ENCODE results near the gene PPP1R13L. TPM values are rescaled to one million over a fixed set of nuclear protein-coding genes. Genes with fewer than 3 reads are reported as not detected.

Gene PPP1R13L
- total RNA-seq, 3 donors from 2014 or later = 21.1 to 36.7 (median 30.8) TPM

GRCh38 chr19:45349430-45349941 lies 55.4 kb downstream of the PPP1R13L start:
- no peaks in the 10 kb centered on the region for H3K4me1 ChIP-seq (ENCODE audit: low read depth)
- H3K36me3 ChIP-seq (ENCODE audit: low read depth) = no peaks in the 10 kb centered on the region
- no peak for ATAC-seq
- intact Hi-C loops (cut with DNase I, micrococcal nuclease) = no loop called here
- no peak for TF ChIP-seq CTCF (IDR thresholded peaks at IDR 0.05)
- no peak overlapping the region for H3K4me3 ChIP-seq
- no peaks in the 10 kb centered on the region for H3K9me3 ChIP-seq
- DNase-seq = no peak

GRCh38 chr19:45349126-45349415 lies 55.8 kb downstream of the PPP1R13L start:
- no peak for ATAC-seq
- no peak for DNase-seq
- H3K4me1 ChIP-seq (ENCODE audit: low read depth) = no peaks in the 10 kb centered on the region
- TF ChIP-seq CTCF (IDR thresholded peaks at IDR 0.05) = no peak
- no peaks in the 10 kb centered on the region for H3K36me3 ChIP-seq (ENCODE audit: low read depth)
- no peak overlapping the region for H3K4me3 ChIP-seq
- H3K9me3 ChIP-seq = no peaks in the 10 kb centered on the region
- intact Hi-C loops (cut with DNase I, micrococcal nuclease) = no loop called here

GRCh38 chr19:45348367-45349125 lies 56.3 kb downstream of the PPP1R13L start:
- intact Hi-C loops (cut with DNase I, micrococcal nuclease) = no loop called here
- no peak for TF ChIP-seq CTCF (IDR thresholded peaks at IDR 0.05)

GRCh38 chr19:45347570-45348366 lies 57.1 kb downstream of the PPP1R13L start:
- H3K36me3 ChIP-seq (ENCODE audit: low read depth) = no peaks in the 10 kb centered on the region
- no peaks in the 10 kb centered on the region for H3K9me3 ChIP-seq
- intact Hi-C loops (cut with DNase I, micrococcal nuclease) = no loop called here
- no peak for ATAC-seq
- no peak for DNase-seq
- no peak for TF ChIP-seq CTCF (IDR thresholded peaks at IDR 0.05)
- no peak overlapping the region for H3K4me3 ChIP-seq
- H3K4me1 ChIP-seq (ENCODE audit: low read depth) = no peaks in the 10 kb centered on the region

More at GRCh38 chr19:45348367-45349125, 56.3 kb downstream of the PPP1R13L start:
- ATAC-seq (no peak), DNase-seq (no peak)
- no peak overlapping the region for H3K4me3 ChIP-seq
- no peaks in the 10 kb centered on the region for H3K4me1 ChIP-seq (ENCODE audit: low read depth)
- H3K9me3 ChIP-seq = no peaks in the 10 kb centered on the region
- no peaks in the 10 kb centered on the region for H3K36me3 ChIP-seq (ENCODE audit: low read depth)

- no peak for TF ChIP-seq CTCF (IDR thresholded peaks at IDR 0.05)
- Histone ChIP-seq H3K4me1 (ENCODE audit: low read depth) (no peaks in the 10 kb centered on the region), H3K9me3 (no peaks in the 10 kb centered on the region), H3K4me3 (no peak overlapping the region), H3K36me3 (ENCODE audit: low read depth) (no peaks in the 10 kb centered on the region)
- ATAC-seq (peak; percentile 9), DNase-seq (no peak)
- intact Hi-C loops (cut with DNase I, micrococcal nuclease) = no loop called here
These were observed 58.4 kb downstream of the PPP1R13L start for GRCh38 chr19:45346449-45346848.
